Panc1 (cell line): ENCODE measurements around the gene SLC22A25. TPM values are rescaled to one million over a fixed set of nuclear protein-coding genes. Genes with fewer than 3 reads are reported as not detected.

Experiments
- ATAC-seq: fragments of 200-7000 bp; cut with Tn5 transposase; 2 replicates; pipeline ENCODE4 v1.9.1; 2020; ENCODE audit warnings: mild to moderate bottlenecking, moderate library complexity
- BruUV-seq: library from RNA; stranded (reverse); fragments of 400-500 nt; replicated peaks from 2 replicates; lab custom pipeline; 2021; lab: Mats Ljungman, UMichigan
- CTCF ChIA-PET: fragments of 300-600 bp; sonication (Branson Sonifier 250); formaldehyde crosslinking; loops from one replicate; lab custom pipeline; 2022; ENCODE audit warnings: antibody characterized with exemption; lab: Charles Lee
- POLR2A ChIA-PET: fragments of 300-600 bp; sonication (Branson Sonifier 250); formaldehyde crosslinking; loops from one replicate; lab custom pipeline; 2022; ENCODE audit warnings: antibody characterized with exemption; lab: Charles Lee
- DNase-seq: peaks from one replicate; pipeline ENCODE4 v3.0.0-alpha.2; 2010; ENCODE audit warnings: low read depth, low spot score
- H3K27ac ChIP-seq: 2 replicates; pipeline ENCODE4 v1.5.1; 2011; ENCODE audit warnings: mild to moderate bottlenecking, low read length, inconsistent platforms
- H3K27me3 ChIP-seq: fragments of 200-500 bp; sonication (Bioruptor generic); 2 replicates; pipeline ENCODE4 v1.6.0; 2014; ENCODE audit warnings: low read length, inconsistent platforms; ENCODE audit not compliant: control insufficient read depth, insufficient read depth
- H3K36me3 ChIP-seq: fragments of 200-500 bp; sonication (Bioruptor generic); 2 replicates; pipeline ENCODE4 v1.5.1; 2014; ENCODE audit warnings: inconsistent platforms, mild to moderate bottlenecking, low read length, moderate library complexity; ENCODE audit not compliant: control insufficient read depth, insufficient read depth
- H3K4me1 ChIP-seq: 2 replicates; pipeline ENCODE4 v1.5.1; 2011; ENCODE audit warnings: inconsistent platforms, mild to moderate bottlenecking, low read length, moderate library complexity; ENCODE audit not compliant: control insufficient read depth, insufficient read depth
- H3K4me3 ChIP-seq, 2 experiments: 2 replicates each; pipeline ENCODE4 v1.5.1; 2011 to 2012; ENCODE audit warnings: low read depth in 2 of 2, low read length in 2 of 2, mild to moderate bottlenecking in 2 of 2, inconsistent platforms in 1 of 2, moderate library complexity in 1 of 2
- H3K9me3 ChIP-seq: fragments of 200-500 bp; sonication (Bioruptor generic); 2 replicates; pipeline ENCODE4 v1.5.1; 2014; ENCODE audit warnings: low read depth, mild to moderate bottlenecking, inconsistent platforms, low read length, moderate library complexity; ENCODE audit not compliant: control insufficient read depth, insufficient read depth
- POLR2AphosphoS5 ChIP-seq: IDR thresholded peaks from 2 replicates; pipeline ENCODE4 v1.6.1; 2012; ENCODE audit warnings: mild to moderate bottlenecking, low read depth, low read length, moderate library complexity
- SIN3A ChIP-seq: IDR thresholded peaks from 2 replicates; pipeline ENCODE4 v1.6.1; 2012; ENCODE audit warnings: low read depth, mild to moderate bottlenecking, low read length, moderate library complexity, borderline replicate concordance; ENCODE audit not compliant: insufficient read depth
- TCF7L2 ChIP-seq: IDR thresholded peaks from 2 replicates; pipeline ENCODE4 v1.6.1; 2011; ENCODE audit warnings: mild to moderate bottlenecking, low read depth, low read length, inconsistent platforms
- in situ Hi-C: cut with HindIII; loops from 2 replicates; pipeline ENCODE4 v1.10.0; 2016; ENCODE audit warnings: low sequenced_read_pairs, low pct_unique_long_range_greater_than_20kb
- intact Hi-C: fragments of 100-400 bp; cut with micrococcal nuclease; formaldehyde crosslinking; loops from one replicate; pipeline ENCODE4 v1.10.0; 2022; ENCODE audit not compliant: unreplicated experiment
- total RNA-seq: library from RNA; stranded (reverse); gene quantifications from one replicate; pipeline ENCODE4 v1.2.1, GENCODE V29; 2021; ENCODE audit not compliant: unreplicated experiment
- TF ChIP-seq, protein P1 (sequence below), 2 experiments: IDR thresholded peaks; 2 replicates each; pipeline ENCODE4 v1.6.1; 2011 to 2012; ENCODE audit warnings: low read depth in 2 of 2, control low read depth in 1 of 2, low read length in 1 of 2, mild to moderate bottlenecking in 1 of 2, moderate library complexity in 1 of 2; ENCODE audit not compliant: insufficient read depth in 1 of 2
- TF ChIP-seq, protein P2 (sequence below): fragments of 450-650 bp; IDR thresholded peaks from 2 replicates; pipeline ENCODE4 v1.5.1; 2017; ENCODE audit warnings: mild to moderate bottlenecking

SLC22A25 gene
- total RNA-seq, 1 experiment from 2014 or later = not detected

DNA sequence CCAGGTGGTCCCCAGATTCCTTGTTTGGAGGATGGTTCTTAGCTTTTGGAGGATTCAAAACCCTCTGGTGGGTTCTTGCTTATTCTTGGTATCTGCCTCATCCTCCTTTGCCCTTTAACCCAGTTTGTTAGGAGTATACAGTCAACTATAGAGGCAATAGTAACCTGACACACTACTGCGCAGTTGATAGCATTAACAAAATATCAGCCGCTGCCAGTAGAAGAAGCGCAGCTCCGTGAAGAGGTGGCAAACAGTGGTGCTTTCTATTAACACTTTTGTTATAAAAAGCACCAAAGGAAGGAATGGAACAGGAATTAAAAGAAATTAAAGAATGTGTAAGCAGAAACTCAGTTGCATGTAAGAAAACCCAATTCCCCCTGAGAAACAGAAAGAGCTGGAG, 29.3 kb downstream of the SLC22A25 start:
- CTCF ChIA-PET = no interaction called here
- intact Hi-C loops = loop anchor here (5.0 kb wide), 1 partner anchor 307 kb away; no protein-coding TSS in a partner anchor
- no peak for DNase-seq
- no peaks in the 10 kb centered on the region for H3K9me3 ChIP-seq
- no TSS peak for BruUV-seq
- no peaks in the 10 kb centered on the region for H3K36me3 ChIP-seq
- peaks cover 4% of the 10 kb centered on the region; the same call in 1 of the 2 replicates for H3K27me3 ChIP-seq
- H3K27ac ChIP-seq = no peak overlapping the region
- TF ChIP-seq TCF7L2 (no peak), POLR2AphosphoS5 (no peak), SIN3A (no peak)
- TF ChIP-seq, protein P1, sequence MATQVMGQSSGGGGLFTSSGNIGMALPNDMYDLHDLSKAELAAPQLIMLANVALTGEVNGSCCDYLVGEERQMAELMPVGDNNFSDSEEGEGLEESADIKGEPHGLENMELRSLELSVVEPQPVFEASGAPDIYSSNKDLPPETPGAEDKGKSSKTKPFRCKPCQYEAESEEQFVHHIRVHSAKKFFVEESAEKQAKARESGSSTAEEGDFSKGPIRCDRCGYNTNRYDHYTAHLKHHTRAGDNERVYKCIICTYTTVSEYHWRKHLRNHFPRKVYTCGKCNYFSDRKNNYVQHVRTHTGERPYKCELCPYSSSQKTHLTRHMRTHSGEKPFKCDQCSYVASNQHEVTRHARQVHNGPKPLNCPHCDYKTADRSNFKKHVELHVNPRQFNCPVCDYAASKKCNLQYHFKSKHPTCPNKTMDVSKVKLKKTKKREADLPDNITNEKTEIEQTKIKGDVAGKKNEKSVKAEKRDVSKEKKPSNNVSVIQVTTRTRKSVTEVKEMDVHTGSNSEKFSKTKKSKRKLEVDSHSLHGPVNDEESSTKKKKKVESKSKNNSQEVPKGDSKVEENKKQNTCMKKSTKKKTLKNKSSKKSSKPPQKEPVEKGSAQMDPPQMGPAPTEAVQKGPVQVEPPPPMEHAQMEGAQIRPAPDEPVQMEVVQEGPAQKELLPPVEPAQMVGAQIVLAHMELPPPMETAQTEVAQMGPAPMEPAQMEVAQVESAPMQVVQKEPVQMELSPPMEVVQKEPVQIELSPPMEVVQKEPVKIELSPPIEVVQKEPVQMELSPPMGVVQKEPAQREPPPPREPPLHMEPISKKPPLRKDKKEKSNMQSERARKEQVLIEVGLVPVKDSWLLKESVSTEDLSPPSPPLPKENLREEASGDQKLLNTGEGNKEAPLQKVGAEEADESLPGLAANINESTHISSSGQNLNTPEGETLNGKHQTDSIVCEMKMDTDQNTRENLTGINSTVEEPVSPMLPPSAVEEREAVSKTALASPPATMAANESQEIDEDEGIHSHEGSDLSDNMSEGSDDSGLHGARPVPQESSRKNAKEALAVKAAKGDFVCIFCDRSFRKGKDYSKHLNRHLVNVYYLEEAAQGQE (IDR thresholded peaks at IDR 0.05; ENCODE audit: insufficient read depth in 1 of 2, low read depth in 2 of 2, low read length in 1 of 2) = no peak
- TF ChIP-seq, protein P2, sequence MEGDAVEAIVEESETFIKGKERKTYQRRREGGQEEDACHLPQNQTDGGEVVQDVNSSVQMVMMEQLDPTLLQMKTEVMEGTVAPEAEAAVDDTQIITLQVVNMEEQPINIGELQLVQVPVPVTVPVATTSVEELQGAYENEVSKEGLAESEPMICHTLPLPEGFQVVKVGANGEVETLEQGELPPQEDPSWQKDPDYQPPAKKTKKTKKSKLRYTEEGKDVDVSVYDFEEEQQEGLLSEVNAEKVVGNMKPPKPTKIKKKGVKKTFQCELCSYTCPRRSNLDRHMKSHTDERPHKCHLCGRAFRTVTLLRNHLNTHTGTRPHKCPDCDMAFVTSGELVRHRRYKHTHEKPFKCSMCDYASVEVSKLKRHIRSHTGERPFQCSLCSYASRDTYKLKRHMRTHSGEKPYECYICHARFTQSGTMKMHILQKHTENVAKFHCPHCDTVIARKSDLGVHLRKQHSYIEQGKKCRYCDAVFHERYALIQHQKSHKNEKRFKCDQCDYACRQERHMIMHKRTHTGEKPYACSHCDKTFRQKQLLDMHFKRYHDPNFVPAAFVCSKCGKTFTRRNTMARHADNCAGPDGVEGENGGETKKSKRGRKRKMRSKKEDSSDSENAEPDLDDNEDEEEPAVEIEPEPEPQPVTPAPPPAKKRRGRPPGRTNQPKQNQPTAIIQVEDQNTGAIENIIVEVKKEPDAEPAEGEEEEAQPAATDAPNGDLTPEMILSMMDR = no peak
- H3K4me3 ChIP-seq = no peak overlapping the region
- H3K4me1 ChIP-seq = no peaks in the 10 kb centered on the region
- no peak for ATAC-seq
- in situ Hi-C loops = no loop called here
- POLR2A ChIA-PET = no interaction called here

GRCh38 chr11:63212742-63213141, 30.7 kb downstream of the SLC22A25 start:
- ChIA-PET POLR2A (no interaction called here), CTCF (interaction anchor here (0.6 to 0.7 kb wide), 4 partner anchors 37 to 864 kb away, joined by 3 to 4 read pairs (median 3); no protein-coding TSS in a partner anchor)
- peaks cover 4% of the 10 kb centered on the region; the same call in 1 of the 2 replicates for H3K27me3 ChIP-seq
- H3K4me1 ChIP-seq = no peaks in the 10 kb centered on the region
- no peak for DNase-seq
- H3K4me3 ChIP-seq = no peak overlapping the region
- BruUV-seq = no TSS peak
- H3K36me3 ChIP-seq = no peaks in the 10 kb centered on the region
- no peaks in the 10 kb centered on the region for H3K9me3 ChIP-seq
- peak; percentile 70 for ATAC-seq
- no peak overlapping the region for H3K27ac ChIP-seq
- in situ Hi-C loops = no loop called here
- intact Hi-C loops = loop anchor here (2.0 to 5.0 kb wide), 2 partner anchors 178 to 305 kb away; no protein-coding TSS in a partner anchor
- no peak for TF ChIP-seq SIN3A
- TF ChIP-seq, protein P2 = peak; percentile 80
